GM19238 (cell line): ENCODE measurements around the gene HYDIN.

Experiments used
- DNase-seq: peaks from one replicate; pipeline ENCODE4 v3.0.0; 2011; ENCODE audit warnings: low spot score; ENCODE audit not compliant: insufficient read length

HYDIN gene

GRCh38 chr16:71230122-71230845 is at the start of gene HYDIN:
Gene HYDIN (minus strand): TSS chr16:71230722. CDS start chr16:71186895, 43,827 bp downstream.
- no peak for DNase-seq

- no peak for DNase-seq
Observed at GRCh38 chr16:71276589-71277334, 46.2 kb upstream of the HYDIN start.

GRCh38 chr16:71273384-71273783 is 42.9 kb upstream of the HYDIN start:
- DNase-seq: no peak

GRCh38 chr16:71264299-71264698 is 33.8 kb upstream of the HYDIN start:
- DNase-seq: no peak

- no peak for DNase-seq
Observed at GRCh38 chr16:71263582-71263981, 33.1 kb upstream of the HYDIN start.

- no peak for DNase-seq
Observed at GRCh38 chr16:71262391-71262790, 31.9 kb upstream of the HYDIN start.

- DNase-seq: no peak
Observed at GRCh38 chr16:71260995-71261394, 30.5 kb upstream of the HYDIN start.

- DNase-seq: no peak
Observed at GRCh38 chr16:71259086-71259485, 28.6 kb upstream of the HYDIN start.

GRCh38 chr16:71258372-71258771 is 27.9 kb upstream of the HYDIN start:
- no peak for DNase-seq

GRCh38 chr16:71257768-71258167 is 27.2 kb upstream of the HYDIN start:
- DNase-seq: no peak

- DNase-seq: no peak
Observed at GRCh38 chr16:71255721-71256120, 25.2 kb upstream of the HYDIN start.

- no peak for DNase-seq
Observed at GRCh38 chr16:71254832-71255525, 24.5 kb upstream of the HYDIN start.

GRCh38 chr16:71250461-71251235 is 20.1 kb upstream of the HYDIN start:
- DNase-seq: no peak

- no peak for DNase-seq
Observed at GRCh38 chr16:71249399-71249798, 18.9 kb upstream of the HYDIN start.

- DNase-seq: no peak
Observed at GRCh38 chr16:71247478-71247877, 17.0 kb upstream of the HYDIN start.

GRCh38 chr16:71246309-71246708 is 15.8 kb upstream of the HYDIN start:
- no peak for DNase-seq

- DNase-seq: no peak
Observed at GRCh38 chr16:71244521-71244920, 14.0 kb upstream of the HYDIN start.

GRCh38 chr16:71242601-71243000 is 12.1 kb upstream of the HYDIN start:
- DNase-seq: no peak

- DNase-seq: no peak
Observed at GRCh38 chr16:71242036-71242435, 11.5 kb upstream of the HYDIN start.

- DNase-seq: no peak
Observed at GRCh38 chr16:71229344-71229743, 1.2 kb downstream of the HYDIN start.
